GM19328 (cell line): ENCODE data around the gene FOXJ3.

ENCODE experiments used
- ATAC-seq: cut with Tn5 transposase; IDR thresholded peaks from one replicate; pipeline ENCODE4 v1.9.1; 2021; ENCODE audit warnings: mild to moderate bottlenecking, moderate library complexity; ENCODE audit not compliant: unreplicated experiment

The FOXJ3 gene

DNA sequence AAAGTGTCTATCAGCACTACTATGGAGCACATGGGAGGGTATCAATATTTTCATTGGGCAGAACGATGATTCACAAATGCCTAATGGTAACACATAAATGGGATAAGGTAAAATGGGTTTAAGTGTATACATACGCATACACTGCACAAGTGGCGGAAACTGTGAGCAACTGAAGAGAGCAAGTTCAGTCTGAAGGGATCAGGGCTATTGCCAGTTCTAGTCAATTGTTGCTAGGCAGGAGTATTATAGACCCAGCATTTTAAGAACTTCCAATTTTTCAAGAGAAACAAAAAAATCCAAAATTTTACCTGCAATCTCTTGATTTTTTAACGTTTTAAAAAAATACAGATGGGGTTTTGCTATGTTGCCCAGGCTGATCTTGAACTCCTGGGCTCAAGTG is 23.1 kb downstream of the FOXJ3 start:
- ATAC-seq: no peak

DNA sequence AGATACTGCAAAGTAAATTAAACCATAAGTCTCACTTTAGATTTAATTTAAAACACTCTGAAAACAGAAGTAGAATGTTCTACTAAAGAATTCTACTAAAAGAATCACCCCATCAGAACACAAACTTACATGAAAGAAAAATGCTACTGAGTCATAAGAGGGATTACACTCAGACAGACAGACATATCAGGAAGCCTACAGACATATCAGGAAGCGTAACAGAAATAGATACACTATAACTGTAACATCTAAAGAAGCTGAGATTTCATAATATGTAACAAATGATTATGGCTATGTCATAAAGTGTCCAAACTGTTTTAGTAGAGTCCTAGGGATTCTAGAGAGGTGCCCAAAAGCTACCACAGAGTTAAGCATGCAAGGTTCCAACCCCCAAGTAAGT is 23.9 kb downstream of the FOXJ3 start:
- ATAC-seq: no peak

DNA sequence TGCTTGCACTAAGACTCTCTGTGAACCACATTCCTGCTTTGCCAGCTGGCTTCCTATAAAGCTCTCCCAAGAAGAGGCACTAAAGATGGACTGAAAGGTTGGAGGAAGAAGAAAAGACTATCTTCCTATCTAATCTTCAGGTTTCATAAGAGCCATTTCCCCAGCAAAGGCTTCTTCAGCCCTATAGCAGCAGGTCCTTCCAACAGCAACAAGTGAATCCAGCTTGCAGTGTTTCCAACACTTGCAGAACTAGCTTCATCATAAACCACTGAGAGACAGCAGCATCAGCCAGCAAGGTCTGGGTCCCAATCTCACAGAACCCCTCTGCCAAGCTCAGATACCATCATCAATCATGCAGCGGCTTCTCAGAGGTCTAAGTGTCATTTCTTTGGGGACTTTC is 28.1 kb downstream of the FOXJ3 start:
- no peak for ATAC-seq

DNA sequence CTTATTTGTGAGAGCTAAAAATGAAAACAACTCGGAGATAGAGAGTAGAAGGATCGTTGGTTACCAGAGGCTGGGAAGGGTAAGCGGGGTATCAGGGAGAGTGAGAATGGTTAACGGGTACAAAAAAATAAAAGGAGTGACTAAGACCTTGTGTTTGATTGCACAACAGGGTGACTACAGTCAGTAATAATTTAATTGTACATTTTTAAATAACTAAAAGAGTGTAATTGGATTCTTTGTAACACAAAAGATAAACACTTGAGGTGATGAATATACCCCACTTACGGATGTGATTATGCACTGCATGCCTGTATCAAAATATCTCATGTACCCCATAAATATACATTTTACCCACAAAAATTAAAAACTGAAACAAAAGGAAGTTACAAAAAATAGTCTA is 29.4 kb downstream of the FOXJ3 start:
- ATAC-seq: no peak

- no peak for ATAC-seq
Observed at GRCh38 chr1:42302034-42302433, 33.0 kb downstream of the FOXJ3 start.

GRCh38 chr1:42298520-42298919 is 36.5 kb downstream of the FOXJ3 start:
- no peak for ATAC-seq

GRCh38 chr1:42295816-42296215 is 39.2 kb downstream of the FOXJ3 start:
- ATAC-seq: no peak

DNA sequence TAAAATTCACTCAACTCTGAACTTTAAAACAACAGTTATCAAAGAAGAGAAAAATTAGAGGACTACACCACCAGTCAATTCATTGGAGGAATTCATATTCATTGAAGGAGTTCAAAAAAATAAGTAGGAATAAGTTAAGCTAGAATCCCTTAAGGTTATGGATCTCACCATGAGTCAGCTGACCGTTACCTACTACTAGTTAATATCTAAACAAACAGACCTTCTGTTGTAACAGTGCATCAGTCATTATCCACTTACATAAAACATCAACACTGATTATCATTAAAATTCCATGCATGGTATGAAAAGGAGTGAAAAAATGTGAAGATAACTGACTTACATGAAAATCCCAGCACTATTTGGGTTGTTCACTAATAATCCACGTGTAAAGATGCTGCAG is 44.9 kb downstream of the FOXJ3 start:
- ATAC-seq: no peak

DNA sequence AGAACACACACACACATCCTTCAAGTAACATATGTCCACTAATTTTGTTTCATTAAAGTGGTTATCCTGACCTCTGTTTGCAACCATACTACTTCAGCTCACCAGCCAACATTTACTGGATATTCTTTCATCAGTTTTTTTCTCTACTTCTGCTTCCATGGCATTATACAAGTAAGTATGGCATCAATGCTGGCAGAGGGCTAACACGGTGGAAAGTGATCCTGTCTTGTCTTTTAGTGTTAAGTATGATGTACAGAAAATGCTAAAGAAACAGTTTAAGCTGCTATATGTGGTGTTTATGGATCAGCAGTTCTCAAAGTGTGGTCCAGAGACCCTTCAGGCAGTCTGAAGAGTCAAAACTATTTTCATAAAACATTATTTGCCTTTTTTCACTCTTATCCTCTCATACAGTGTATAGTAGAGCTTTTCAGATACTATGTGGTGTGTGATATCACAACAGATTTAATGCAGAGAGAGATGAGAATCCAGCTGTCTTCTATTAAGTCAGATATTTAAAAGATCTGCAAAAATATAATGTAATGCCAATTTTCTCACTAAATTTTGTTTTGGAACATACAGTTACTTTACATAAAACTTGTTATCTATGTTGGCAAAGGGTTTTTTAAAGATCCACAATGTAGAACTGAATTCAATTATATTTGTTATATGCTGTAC is 46.6 kb downstream of the FOXJ3 start:
- ATAC-seq: no peak

GRCh38 chr1:42282867-42283583 is 52.0 kb downstream of the FOXJ3 start:
- no peak for ATAC-seq

DNA sequence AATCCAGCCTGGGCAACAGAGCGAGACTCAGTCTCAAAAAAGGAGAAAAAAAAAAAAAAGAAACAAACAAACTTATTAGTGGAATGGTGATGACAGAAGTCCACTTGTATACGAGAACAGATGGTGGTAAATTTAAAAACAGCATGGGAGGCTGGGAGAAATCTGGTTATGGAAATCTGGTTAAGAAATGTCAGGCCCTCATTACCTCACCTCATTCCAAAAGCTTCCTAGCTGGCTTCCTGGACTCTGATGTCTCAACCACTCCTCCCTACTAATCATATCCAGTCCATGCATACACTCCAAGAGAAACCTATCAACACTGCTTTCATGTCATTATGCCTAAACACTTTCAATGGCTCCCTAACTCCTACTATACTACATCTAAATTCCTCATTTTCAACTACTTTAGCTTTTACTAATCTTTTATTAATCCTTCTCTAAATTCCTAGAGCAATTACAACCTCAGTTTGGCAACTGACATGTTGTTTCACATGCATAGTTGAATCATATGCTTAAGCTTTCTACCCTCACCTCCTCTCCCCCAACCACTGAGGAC is 52.9 kb downstream of the FOXJ3 start:
- ATAC-seq: no peak

- no peak for ATAC-seq
Observed at GRCh38 chr1:42280821-42281220, 54.2 kb downstream of the FOXJ3 start.

DNA sequence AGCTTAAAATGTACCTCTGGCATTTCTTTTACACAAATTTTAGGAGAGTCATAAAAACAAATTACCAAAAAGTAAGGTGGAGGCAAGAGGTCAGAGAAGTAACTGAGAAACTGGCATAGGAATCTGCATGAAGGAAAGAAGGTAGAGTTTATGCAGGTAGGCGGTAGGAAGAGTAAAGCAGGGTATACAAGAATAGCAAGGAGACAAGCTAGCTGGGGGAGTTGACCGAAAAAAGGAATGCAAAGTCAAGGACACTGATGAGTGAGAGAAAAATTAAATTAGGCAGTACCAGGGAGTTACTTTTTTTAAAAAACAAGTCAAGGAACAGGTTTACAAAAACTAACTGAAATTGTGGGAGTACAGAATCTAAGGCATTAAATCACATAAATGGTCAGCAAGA is 56.0 kb downstream of the FOXJ3 start:
- ATAC-seq: no peak

GRCh38 chr1:42272920-42273319 is 62.1 kb downstream of the FOXJ3 start:
- ATAC-seq: no peak

DNA sequence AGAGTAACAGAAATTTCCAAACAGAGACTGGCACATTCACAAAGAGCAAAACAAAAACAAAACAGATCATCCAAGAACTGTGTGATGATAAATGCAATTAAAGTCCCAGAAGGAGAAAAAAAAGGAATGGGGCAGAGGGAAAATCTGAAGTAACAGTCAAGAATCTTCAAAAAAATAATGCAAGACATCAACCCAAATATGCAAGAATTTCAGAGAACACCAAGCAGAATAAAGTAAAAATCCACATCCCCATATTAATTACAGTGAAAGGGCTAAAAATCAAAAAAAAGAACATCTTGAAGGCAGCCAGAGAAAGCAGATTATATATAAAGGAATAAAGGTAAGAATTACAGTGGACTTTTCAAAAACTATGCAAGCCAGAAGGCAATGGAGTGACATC is 67.1 kb downstream of the FOXJ3 start:
- ATAC-seq: no peak

- no peak for ATAC-seq
Observed at GRCh38 chr1:42266253-42267135, 68.5 kb downstream of the FOXJ3 start.

DNA sequence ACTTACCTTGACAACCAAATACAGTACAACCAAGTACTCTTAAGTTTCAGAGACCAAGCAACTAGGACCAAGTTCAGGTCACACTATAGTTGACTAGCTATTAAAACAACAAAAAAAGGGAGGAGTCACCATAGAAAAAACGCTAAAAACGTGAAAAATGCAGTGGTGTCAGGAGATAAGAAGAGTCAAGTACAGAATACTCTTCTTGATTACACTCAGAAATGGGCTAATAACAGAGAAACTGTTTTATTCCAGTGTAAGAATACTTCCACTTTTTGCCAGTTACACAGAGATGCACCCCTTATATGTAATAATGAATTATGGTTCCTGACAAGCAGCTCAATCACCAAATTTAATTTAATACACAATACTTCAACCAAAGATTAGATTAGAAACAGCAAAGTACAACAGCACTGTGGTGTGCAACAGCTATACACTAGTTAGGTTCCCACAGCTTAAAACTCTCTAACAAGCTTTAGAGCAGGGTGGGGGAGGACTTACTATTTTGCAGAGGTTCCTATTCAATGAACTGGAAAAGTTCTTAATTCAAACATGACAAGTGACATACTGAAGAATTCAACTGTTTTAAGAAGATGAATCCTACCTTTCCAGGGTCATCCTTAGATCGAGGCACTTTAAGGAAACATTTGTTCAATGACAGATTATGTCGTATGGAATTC is 70.4 kb downstream of the FOXJ3 start:
- ATAC-seq: no peak

GRCh38 chr1:42263019-42263418 is 72.0 kb downstream of the FOXJ3 start:
- no peak for ATAC-seq

- no peak for ATAC-seq
Observed at GRCh38 chr1:42260376-42261070, 74.5 kb downstream of the FOXJ3 start.

GRCh38 chr1:42259739-42260064 is 75.3 kb downstream of the FOXJ3 start:
- no peak for ATAC-seq
